Thyroid gland (tissue), 4 donors: Measurements from ENCODE around the gene SLC25A26.

Source experiments
- CTCF ChIP-seq, 6 experiments: fragments of 200-600 bp in 3 of 6; fragments of 450-650 bp in 3 of 6; sonication (generic) in 3 of 6; IDR thresholded peaks; one replicate each; pipeline ENCODE4 v1.5.1; 2016 to 2019; ENCODE audit warnings: antibody characterized with exemption in 6 of 6, mild to moderate bottlenecking in 2 of 6, inconsistent platforms in 1 of 6, moderate library complexity in 1 of 6
- POLR2A ChIP-seq, 2 donors: fragments of 450-650 bp; IDR thresholded peaks; one replicate each; pipeline ENCODE4 v1.6.1; 2017; ENCODE audit warnings: antibody characterized with exemption in 2 of 2, mild to moderate bottlenecking in 2 of 2, moderate library complexity in 1 of 2

DNA sequence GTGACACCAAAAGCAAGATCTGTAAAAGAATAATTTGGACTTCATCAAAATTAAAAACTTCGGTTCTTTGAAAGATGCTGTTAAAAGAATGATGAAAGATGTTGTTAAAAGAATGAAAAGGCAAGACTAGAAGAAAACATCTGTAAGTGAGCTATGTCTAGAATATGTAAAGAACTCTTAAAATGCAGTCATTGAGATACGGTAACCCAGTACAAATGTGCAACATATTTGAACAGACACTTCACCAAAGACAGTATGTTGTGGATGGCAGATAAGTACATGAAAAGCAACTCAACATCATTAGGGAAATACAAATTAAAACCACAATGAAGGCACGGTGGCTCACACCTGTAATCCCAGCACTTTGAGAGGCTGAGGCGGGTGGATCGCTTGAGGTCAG is 140.6 kb downstream of the SLC25A26 start:
- TF ChIP-seq CTCF (IDR thresholded peaks at IDR 0.05): no peak
- no peak for TF ChIP-seq POLR2A (IDR thresholded peaks at IDR 0.05)
